GM10248 (cell line): ENCODE data around the gene PRR33.

Experiments
- CTCF ChIA-PET: fragments of 300-600 bp; sonication (Branson Sonifier 250); formaldehyde crosslinking; extraction: SDS; loops from one replicate; lab custom pipeline; 2021; ENCODE audit warnings: antibody characterized with exemption; lab: Yijun Ruan, JAX
- POLR2A ChIA-PET: fragments of 350-650 bp; sonication (Branson Sonifier 250); formaldehyde crosslinking; extraction: SDS; loops from one replicate; lab custom pipeline; 2020; ENCODE audit warnings: antibody characterized with exemption; lab: Yijun Ruan, JAX
- DNase-seq: peaks from one replicate; pipeline ENCODE4 v3.0.0; 2012; ENCODE audit errors: extremely low spot score
- TF ChIP-seq, protein P1 (sequence below): IDR thresholded peaks from 2 replicates; pipeline ENCODE4 v1.5.1; 2012; ENCODE audit warnings: mild to moderate bottlenecking, low read depth; ENCODE audit errors: extremely low read depth, missing control alignments, control extremely low read depth

PRR33 gene

DNA sequence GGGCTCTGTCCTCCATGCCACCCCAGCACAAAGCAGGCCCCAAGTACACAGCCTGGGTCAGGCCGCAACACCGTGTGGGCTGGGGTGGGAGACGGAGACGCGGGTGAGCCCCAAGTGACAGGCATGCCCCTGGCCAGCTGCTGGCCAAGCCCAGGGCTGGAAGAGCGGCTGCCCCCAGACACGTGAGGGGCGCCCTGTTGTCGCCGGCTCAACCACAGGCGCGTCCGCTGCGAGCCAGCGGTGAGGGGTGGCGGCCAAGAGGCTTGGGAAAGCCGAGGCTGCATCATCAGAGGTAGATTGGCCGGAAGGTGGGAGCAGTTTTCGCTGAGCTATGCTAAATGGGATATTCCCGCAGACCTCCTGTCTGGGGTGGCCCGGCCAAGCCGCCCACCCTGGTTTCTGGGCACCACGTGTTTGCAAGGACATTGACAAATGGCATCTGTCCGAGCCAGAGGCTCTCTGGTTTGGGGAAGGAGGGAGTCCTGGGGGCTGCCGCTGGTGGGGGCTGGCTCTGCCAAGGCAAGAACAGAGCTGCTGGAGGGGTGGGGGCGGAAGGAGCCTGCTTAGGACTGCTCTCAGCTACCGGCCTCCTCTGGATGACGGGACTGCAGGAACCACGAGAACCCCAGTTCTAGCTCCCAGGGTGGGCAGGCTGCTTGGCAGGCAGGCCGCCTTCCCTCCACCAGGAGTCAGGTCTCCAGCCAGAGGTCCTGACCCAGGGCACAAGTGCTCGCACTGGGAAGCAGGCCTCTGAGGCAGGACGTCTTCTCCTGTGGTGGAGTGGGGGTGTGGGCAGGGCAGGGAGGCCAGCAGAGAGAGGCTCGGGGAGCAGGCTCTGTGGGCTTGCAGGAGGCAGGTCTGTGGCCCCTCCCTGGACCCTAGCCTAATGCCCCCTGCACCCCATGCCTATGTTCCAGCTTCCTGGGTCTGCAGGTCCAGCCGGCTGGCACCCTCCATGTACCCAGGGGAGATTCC, 552 bp downstream of the PRR33 start:
- POLR2A ChIA-PET, result interaction anchor here (0.8 kb wide), 1 partner anchor 9 kb away, joined by 3 read pairs; no protein-coding TSS in a partner anchor
- peak; percentile 28 for DNase-seq
- TF ChIP-seq, protein P1, sequence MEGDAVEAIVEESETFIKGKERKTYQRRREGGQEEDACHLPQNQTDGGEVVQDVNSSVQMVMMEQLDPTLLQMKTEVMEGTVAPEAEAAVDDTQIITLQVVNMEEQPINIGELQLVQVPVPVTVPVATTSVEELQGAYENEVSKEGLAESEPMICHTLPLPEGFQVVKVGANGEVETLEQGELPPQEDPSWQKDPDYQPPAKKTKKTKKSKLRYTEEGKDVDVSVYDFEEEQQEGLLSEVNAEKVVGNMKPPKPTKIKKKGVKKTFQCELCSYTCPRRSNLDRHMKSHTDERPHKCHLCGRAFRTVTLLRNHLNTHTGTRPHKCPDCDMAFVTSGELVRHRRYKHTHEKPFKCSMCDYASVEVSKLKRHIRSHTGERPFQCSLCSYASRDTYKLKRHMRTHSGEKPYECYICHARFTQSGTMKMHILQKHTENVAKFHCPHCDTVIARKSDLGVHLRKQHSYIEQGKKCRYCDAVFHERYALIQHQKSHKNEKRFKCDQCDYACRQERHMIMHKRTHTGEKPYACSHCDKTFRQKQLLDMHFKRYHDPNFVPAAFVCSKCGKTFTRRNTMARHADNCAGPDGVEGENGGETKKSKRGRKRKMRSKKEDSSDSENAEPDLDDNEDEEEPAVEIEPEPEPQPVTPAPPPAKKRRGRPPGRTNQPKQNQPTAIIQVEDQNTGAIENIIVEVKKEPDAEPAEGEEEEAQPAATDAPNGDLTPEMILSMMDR, result no peak
- CTCF ChIA-PET, result interaction anchor here (1.3 to 2.5 kb wide), 5 partner anchors 9 to 197 kb away, joined by 3 to 17 read pairs (median 5); no protein-coding TSS in a partner anchor

DNA sequence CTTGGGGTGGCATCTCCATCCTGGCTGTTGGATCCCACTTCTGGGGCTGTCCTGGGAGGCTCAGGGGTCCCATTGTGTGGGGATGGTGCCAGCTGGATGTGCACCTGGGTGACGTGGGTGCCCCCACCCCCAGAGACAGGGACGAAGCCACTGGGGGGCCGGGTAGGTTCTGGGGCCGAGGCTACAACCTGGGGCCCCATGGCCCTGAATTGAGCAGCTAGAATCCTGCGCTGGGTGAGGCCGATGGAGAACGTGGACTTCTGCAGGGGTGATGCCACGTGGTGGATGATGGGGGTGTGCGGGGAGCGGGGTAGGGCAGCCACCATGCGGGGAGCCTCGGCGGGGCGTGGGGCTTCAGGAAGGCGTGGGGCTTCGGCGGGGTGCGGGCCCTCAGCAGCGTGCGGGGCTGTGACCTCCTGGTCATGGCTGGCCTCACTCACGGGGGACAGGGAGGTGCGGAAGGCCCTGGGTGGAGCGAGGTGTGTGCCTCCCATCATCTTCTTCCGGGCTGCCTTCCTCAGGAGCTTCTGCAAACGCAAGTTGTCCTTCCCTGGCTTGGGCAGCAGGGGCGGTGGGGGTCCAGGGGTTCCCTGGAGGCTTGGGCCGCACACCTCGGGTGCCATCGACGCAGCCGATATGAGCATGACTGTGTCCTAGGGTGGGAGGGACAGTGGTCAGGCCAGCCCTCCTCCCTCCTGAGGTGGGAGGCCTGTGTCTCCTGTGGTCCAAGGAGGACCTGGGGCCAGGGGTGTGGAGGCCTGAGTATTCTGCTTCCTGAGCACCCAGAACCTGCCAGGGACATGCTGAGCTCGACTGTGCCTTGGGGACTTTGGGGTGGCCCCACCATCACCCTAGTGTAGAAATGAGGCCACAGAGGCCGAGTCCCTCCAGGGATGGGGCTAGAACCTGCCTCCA, 1.5 kb downstream of the PRR33 start:
- TF ChIP-seq, protein P1, result no peak
- POLR2A ChIA-PET, result no interaction called here
- DNase-seq, result peak; percentile 24
- CTCF ChIA-PET, result interaction anchor here (1.3 to 2.5 kb wide), 4 partner anchors 8 to 196 kb away, joined by 3 to 17 read pairs (median 4); no protein-coding TSS in a partner anchor

DNA sequence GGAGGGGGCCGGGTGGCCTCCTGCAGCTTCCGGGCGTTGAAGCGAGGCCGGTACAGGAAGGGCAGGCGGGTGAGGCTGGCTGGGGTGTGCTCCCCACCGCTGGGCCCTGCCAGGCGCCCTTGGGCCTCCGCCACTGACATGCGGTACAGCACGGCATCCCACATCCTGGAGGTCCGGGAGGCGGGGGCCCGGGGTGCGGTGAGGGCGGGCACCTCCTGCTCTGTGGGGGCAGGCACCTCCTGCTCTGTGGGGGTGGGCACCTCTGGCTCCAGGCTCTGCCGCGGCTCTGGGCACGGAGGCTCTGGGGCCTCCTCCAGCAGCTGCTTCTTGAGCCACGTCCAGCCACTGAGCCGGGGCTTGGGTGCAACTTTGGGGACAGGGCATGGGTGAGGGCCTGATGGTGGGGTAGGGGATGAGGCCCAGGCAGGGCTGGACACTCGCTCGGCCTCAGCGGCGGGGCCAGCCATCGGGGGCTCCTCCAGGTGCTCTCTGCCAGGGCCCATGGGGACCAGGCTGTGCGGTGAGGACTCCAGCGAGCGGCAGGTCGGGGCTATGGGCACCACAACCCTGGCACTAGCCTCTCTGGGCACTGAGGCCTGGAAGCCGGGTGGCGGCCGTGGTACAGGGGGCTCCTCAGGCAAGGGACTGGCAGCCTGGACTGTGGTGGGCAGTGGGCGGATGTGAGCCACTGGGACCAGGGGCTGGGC, 2.3 kb downstream of the PRR33 start:
- ChIA-PET POLR2A (no interaction called here), CTCF (no interaction called here)
- no peak for DNase-seq
- TF ChIP-seq, protein P1, result no peak

DNA sequence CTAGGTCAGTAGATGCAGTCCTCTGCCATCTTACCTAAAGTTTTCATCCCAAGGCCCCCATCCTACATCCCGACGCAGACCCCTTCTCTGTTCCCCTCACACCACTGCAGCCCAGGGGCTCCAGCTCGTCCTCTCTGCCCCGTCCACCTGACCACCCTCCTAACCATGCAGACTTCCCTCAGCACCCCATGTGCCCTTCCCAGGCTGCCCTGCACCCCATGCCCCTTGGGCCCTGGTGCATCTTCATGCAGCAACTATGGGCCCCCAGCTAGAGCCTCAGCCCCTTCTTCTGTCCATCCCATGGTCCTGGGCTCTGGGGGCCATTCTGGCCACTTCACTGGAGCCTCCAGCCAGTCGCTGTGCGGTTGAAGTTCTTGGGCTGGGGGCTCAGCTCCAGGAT, 2.9 kb downstream of the PRR33 start:
- ChIA-PET POLR2A (no interaction called here), CTCF (no interaction called here)
- no peak for DNase-seq
- TF ChIP-seq, protein P1, result no peak

DNA sequence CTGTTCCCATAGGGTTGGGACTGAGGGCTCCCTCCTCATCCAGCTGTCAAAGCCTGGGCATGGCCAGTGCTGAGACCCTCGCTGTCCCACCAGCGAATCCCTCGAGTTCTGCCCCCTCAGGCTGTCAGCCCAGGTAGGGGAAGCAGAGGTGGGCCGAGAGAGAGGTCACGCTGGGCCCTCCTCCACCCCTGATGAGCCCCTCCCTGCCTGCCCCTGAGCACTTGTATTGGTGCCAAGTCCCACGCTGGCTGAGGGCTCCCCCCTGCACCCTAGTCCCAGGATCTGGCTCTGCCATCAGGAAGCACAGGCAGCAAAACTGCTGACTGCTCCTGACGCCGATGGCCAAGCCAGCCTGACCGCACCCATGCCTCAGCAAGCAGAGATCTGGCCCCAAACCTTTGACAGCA, 3.3 kb downstream of the PRR33 start:
- CTCF ChIA-PET, result no interaction called here
- TF ChIP-seq, protein P1, result no peak
- POLR2A ChIA-PET, result no interaction called here
- no peak for DNase-seq
